ENCODE measurements around the gene LRCH4.
A peak's percentile ranks its signal among the peaks of the same experiment; 100 is the strongest.

The LRCH4 gene, protein sequence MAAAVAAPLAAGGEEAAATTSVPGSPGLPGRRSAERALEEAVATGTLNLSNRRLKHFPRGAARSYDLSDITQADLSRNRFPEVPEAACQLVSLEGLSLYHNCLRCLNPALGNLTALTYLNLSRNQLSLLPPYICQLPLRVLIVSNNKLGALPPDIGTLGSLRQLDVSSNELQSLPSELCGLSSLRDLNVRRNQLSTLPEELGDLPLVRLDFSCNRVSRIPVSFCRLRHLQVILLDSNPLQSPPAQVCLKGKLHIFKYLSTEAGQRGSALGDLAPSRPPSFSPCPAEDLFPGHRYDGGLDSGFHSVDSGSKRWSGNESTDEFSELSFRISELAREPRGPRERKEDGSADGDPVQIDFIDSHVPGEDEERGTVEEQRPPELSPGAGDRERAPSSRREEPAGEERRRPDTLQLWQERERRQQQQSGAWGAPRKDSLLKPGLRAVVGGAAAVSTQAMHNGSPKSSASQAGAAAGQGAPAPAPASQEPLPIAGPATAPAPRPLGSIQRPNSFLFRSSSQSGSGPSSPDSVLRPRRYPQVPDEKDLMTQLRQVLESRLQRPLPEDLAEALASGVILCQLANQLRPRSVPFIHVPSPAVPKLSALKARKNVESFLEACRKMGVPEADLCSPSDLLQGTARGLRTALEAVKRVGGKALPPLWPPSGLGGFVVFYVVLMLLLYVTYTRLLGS

DNA sequence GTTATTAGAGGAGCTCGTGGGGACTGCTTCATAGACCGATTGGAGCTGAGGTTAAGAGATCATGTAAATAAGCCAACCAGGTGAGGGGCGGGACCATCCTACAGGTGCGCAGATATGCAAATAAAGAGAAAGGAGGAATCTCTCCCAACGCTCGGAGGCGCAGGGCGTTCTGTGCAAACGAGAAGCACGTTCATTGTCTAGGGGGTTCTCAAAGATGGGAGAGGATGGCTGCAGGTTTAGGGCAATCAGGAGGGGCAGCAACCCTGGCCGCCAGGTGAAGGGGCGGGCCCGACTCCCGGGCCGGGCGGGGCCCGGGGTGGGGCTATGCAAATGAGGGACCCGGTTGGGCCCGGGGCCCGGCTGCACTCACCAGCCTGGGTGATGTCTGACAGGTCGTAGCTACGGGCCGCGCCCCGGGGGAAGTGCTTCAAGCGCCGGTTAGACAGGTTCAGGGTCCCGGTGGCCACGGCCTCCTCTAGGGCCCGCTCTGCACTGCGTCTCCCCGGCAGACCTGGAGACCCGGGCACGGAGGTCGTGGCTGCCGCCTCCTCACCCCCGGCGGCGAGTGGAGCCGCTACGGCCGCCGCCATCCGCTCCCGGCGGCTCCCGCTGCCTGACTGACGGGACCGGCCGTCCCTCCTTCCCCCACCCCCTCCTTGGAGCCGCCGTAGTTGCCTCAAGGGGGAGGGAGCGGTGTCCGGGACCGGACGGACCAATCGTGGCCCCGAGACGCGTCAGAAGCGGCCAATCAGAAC lies at the start of gene LRCH4:
LRCH4 (minus strand) TSS at position 619 of the 755 bp plus-strand sequence; CDS start at position 590, 29 bp downstream.
- DNase-seq = no peak

DNA sequence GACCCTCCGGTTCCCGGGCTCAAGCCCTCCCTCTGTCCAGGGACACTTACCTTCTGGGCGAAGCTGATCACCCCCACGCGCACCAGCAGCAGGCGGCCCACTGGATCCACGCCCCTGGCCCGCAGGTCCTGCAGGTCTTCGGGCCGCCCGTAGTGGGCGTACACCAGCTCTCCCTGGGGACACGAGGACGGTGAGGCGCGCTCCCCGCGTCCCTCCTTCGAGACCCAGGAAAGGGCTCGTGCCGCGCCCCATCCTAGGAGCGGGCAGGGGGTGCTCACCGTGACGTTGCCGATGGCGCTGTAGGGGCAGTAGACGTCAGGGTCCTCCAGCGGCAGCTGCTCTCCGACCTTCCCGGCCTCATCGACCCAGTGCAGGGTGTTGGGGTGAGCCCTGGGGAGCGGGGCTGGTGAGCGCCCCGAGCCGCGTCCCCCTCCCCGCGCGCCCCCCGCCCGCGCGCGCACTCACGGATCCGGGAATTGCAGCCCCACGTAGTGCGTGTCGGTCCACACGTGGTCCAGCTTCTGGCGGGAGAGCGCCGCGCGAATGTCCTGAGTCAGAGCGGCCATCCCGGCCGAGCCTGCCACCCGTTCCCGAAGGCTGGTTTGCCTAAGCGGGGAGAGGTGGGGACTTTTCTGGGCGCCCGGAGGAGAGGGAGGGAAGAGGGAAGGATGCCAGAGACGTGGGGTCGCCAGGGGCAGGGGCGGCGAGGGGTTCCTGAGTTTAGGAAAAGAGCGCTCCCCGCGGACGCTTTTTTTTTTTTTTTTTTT lies 47.2 kb upstream of the LRCH4 start:
- no peak for DNase-seq

DNA sequence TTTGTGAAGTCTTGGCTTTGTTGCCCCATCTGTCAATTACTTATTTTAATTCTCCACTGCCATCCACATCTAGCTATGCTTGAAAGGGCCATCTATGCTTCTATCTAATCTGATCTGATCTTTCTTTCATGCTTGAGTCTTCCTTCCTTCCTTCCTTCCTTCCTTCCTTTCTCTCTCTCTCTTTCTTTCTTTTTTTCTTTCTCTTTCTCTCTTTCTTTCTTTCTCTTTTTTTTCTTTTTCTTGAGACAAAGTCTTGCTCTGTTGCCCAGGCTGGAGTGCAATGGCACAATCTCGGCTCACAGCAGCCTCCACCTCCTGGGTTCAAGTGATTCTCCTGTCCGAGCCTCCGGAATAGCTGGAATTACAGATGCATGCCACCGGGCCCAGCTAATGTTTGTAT lies 44.1 kb upstream of the LRCH4 start:
- no peak for DNase-seq

DNA sequence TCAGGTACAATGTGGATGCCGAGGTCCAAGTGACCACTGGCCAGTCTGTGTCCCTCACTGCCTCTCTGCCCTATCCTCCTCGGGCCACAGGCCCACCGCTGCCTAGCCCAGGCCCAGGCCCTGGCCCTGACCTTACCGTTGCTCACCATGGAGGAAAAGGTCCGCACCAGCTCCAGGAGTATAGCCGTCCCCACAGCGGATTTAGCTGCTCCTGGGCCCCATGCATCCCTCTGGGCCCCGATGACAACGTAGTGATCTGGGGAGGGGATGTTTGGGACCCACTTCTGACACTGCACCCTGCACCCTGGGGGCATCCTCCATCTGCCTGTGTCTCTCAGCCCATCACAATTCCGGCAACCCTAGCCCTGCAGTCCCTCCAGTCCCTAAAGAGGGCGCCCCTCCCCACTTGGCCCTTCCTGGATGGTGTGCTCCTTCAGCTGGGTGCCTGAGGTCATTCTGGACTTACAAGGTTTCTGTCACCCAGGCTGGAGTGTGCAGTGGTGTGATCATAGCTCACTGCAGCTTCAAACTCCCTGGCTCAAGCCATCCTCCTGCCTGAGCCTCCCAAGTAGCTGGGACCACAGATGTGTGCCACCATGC lies 43.3 kb upstream of the LRCH4 start:
- no peak for DNase-seq

DNA sequence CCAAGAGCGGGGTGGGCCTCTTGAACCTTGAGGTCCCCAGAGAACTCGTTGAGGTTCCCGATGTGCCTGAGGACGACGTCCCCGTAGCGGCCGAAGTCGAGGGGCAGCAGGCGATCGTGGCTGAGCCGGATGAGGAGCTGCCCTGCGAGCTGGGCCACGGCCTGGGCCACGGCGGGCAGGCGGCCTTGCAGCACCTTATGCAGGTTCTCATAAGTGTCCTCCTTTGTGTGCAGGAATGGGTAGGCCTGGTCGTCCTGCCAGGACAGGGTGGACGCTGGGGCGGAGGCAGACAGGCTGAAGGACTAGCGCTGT lies 41.3 kb upstream of the LRCH4 start:
- DNase-seq = no peak

DNA sequence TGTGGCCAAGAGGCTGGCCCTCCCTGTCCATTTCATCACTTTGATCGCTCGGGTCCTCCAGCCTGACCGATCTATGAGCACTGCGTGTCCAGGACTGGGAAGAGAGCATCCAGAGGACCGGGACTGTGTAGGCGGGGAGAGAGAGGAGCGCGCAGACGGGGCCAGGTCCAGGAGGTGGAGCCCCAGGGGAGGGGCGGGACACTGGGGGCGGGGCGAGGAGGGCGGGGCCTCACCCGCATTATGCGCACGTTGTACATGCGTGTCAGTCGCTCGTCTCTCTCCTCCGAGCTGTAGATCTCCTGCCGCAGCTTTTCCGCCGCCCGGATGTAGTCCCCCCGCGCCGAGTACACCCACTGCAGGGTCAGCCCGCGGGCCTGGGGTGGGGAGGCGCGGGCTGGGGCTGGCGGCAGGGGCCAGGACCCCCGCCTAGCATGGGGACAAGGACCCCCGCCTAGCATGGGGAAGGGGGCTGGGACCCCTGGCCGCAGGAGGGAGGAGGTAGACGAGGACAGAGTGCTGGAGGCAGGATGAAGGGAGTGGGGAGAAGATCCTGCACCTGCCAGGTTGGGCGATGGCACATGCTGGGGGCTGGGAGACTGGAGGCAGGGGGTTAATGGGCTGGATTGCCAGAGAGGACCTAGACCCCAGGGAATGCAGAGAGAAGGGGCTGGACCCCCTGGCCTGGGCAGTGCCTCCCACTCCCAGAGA lies 40.8 kb upstream of the LRCH4 start:
- peak; percentile 90 for DNase-seq

DNA sequence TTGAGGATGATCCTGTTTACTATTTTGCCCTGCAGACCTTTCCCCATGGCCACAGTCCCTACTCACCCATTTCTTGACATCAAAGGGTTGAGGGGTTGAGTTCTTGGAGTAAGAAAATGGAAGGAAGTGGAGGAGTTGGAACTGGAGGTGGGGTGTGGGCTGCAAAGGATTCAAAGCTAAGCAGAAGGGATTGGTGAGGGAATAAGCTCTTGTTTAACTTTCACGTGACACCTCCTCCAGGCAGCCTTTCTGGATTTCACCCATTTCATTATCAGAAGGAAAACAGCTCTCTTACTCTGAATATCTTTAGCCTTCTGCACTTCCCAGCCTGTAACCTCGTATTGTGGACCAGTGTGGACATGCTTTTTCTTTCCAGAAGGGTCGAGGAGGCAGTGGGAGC lies 40.1 kb upstream of the LRCH4 start:
- no peak for DNase-seq

DNA sequence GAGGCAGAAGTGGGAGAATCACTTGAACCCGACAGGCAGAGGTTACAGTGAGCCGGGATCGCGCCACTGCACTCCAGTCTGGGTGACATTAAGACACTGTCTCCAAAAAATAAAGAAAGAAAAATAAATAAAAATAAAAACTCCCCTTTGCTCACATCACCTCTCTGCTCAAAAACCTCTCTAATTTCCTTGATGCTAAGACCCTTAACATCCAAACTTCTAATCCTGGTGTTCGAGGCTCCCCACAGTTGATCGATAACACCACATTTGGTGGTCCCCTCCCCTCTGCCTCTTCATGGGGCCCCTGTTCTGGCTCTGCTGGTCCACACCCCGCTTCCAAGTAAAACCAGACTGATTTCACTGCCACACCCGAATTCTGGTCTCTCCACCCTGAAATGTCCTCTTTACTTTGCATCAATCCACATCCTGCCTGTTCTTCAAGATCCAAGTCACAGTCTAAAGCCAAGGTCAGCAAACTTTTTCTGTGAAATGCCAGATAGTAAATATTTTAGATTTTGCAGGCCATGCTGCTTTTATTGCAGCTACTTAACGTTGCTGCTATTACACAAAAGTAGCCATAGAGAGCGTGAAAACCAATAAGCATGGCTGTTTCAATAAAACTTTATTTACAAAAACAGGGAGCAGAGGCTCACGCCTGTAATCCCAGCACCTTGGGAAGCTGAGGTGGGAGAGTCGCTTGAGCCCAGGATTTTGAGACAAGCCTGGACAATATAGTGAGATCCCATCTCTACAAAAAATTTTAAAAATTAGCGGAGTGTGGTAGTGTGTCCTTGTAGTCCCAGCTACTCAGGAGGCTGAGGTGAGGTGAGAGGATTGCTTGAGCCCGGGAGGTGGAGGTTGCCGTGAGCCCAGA lies 38.3 kb upstream of the LRCH4 start:
- no peak for DNase-seq

DNA sequence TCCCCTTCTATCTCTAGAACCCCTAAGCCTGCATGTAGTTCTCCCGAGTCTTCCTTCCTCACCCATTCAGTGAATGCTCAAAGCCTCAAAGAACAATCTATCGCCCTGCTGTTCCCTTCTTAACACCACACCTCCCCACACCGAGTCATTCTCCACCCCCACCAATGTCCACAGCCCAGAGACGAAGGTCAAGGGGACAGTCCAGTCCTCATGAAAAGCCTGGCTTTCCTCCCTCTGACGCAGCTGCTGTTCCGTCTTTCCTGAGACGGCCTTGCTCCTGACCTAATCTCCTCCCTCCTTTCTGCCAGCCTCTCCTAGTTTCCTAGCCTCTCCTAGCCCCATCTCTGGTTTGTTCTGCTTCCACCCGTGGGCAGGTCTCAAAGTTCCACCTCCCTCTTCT lies 35.6 kb upstream of the LRCH4 start:
- DNase-seq = no peak

DNA sequence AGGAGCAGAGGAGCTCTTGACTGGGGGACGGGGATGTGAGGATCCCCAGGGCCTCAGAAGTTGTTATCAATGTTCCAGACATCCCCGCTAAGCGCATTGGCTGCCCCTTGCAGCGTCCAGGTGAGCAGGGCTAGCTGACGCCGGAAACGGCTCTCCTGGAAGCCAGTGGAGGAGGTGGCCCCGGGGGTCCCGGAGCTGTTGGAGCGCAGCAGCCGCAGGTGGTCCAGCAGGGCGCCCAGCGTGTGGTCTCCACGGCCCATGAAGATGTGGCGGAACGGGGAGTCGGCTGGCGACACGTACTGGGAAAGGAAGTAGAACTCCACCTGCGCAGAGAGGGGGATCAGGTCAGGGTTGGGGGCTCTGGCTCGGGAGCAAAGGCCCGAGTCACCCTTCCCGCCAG lies 34.9 kb upstream of the LRCH4 start:
- no peak for DNase-seq

DNA sequence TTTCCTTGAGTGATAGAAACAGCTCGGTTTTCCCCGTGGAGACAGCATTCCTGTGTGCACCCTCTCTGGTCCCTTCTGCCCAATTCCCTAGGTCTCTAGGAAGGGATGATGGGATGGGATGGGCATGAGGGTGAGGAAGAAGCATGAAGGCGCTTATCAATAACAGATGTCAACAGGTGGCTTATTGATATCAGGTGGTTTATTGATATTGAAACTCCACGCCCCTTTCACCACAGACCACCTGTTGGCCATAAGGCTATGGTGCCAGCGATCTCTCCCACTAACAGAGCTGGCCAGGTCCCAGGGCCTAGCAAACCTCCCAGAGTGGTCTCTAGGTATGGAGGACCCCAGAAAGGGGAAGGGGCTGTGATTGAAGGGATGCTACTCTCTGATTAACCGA lies 34.3 kb upstream of the LRCH4 start:
- DNase-seq = no peak

DNA sequence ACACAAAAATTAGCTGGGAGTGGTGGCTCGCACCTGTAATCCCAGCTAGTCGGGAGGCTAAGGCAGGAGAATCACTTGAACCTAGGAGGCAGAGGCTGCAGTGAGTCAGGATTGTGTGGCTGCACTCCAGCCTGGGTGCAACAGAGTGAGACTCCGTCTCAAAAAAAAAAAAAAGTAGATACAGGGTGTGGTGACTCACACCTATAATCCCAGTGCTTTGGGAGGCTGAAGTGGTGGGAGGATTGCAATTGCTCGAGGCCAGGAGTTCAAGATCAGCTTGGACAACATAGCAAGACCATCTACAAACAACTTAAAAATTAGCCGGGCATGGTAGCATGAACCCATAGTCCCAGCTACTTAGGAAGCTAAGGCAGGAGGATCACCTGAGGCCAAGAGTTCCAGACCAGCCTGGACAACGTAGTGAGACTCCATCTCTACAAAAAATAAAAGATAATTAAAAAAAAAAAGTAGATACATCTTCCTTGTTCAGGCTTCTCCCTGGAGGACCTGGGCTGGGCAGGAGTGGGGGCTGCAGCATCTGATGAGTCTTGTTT lies 28.5 kb upstream of the LRCH4 start:
- DNase-seq = no peak

DNA sequence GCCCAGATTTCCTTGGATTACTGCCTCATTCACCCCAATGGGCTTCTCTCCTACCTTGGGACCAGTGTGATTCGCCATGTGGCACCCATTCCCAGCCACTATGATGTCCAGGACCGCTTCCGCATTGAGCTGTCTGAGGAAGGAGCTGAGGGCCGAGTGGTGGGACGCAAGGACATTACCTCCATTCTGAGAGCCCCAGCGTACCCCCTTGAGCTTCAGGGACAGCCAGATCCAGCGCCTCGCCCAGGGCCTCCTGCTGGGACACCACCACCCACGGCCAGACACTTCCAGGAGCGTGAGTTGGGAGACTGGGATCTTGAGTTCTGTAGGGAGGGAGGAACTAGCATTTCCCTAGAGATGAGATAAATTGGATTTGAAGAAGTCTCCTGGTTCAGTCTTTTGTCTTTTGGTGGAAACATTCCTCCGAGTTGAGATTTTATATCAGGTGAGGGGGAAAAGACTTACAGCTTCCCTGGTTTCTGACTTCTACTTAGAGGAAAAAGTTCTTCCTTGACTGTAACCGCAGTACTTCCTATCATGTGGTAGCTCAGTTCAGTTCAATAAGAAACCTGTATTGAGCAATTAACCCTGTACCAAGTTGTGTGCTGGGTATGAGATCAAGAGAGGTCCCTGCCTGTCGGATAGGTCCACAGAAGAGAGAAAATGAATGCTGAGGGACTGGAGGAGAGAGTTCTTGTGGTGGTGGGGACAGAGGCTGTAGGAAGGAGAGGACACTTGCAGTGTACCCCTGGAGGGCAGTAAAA lies 27.7 kb upstream of the LRCH4 start:
- no peak for DNase-seq

DNA sequence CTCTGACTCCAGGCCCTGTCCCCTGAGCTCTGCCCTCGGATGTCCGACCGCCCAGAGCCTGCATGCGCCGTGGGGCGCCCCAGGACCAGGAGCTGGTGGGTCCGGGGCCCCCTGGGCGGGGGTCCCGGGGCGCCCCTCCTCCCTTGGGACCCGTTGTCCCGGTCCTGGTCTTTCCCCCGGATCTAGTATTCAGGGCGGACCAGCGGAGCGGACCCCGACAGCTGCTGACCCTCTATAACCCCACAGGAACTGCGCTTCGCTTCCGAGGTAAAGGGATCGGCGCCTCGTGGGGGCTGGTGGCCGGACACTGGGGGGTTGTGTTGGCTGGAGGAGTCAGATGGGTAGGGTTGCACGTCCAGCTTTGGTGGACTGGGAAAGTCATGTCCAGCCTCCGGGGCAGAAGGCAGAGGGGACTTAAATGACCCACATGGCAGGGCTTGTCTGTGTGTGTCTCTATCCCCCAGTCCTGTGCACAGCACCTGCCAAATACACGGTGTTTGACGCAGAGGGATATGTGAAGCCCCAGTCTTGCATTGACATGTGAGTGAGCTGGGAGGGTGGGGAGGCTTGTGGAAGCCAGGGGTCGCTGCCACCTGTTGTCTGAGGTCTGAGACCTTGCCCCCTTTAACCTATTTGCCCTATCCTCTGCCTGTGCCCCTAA lies 26.9 kb upstream of the LRCH4 start:
- no peak for DNase-seq

DNA sequence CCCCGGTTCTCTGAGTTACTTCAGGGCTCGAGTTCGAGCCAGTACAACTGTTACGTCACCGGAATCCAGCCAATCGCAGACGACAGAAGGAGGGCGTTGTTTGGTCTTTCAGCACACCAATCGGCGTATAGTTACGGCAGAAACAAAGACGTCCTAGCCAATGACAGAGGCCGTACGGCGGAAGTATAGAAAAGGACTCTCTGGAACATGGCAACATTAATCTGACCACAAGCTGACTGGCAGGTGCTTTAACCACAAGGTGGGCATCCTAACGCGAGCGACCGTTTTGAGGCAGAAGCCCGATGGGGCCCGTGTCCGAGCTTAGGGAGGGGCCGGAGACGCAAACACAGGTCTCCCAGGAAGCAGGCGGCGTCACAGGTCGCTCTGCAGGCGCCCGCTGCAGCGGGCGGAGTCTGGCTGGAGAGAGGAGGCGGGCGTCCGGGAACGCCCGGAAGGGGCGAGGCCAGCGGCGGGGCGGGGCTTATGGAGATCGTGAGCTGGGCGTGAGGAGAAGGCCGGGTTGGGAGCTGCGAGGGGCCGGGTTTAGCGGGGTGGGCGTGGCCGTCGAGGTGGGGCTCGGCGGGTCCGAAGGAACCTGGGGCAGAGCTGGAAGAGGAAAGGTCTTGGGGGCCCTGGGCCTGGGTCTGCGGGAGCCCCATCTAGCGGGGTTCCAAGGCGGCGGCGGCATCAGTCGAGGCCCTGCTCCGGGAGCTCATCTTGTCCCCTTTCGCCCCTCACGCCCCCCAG lies 26.2 kb upstream of the LRCH4 start, which contains the start of gene MOSPD3:
MOSPD3 (plus strand) TSS at position 558 of the 747 bp plus-strand sequence. CDS start 252 bp downstream, outside the sequence.
- peak; percentile 100 for DNase-seq

DNA sequence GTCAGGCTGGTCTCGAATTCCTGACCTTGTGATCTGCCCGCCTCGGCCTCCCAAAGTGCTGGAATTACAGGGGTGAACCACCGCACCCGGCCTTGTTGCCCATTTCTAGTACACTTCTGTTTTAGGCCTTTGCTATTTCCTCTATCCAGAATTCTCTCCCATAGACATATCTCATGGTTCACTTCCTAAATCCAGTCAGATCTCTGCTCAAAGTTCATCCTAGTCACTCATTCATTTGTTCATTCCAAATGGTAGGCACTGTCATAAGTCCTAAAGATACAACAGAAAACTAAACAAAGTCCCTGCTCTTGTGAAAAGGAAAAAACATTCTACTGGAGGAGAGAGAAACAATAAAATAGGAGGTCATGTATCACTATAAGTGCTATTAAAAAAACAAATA lies 24.0 kb upstream of the LRCH4 start:
- DNase-seq = no peak

DNA sequence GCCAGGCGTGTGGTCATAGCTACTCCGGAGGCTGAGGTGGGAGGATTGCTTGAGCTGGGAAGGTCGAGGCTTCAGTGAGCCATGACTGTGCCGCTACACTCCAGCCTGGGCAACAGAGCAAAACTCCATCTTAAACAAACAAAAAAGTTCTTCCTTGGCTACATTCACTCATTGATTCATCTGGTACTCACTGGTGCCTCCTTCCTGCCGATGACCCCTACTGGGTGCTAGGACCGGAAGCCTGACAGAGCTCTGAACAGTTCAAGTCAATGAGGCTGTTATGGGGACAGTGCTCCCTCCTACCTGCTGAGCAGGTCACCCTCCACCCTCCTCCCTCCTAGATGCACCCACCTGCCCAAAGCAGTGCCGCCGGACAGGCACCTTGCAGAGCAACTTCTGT lies 21.2 kb upstream of the LRCH4 start:
- no peak for DNase-seq

DNA sequence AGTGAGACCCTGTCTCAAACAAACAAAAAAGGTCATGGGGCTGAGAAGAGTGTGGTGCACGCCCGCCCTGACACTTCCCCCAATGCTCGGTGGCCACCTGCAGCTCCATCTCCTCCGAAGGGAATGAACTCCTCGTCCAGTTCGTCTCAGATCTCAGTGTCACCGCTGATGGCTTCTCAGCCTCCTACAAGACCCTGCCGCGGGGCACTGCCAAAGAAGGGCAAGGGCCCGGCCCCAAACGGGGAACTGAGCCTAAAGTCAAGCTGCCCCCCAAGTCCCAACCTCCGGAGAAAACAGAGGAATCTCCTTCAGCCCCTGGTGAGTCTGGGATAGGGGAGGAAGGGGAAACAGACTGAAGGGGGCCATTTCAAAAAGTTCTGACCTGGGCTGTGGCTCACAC lies 20.4 kb upstream of the LRCH4 start:
- DNase-seq = no peak
